Calu3 (cell line): ENCODE data around the gene PLIN3. TPM values are rescaled to one million over a fixed set of nuclear protein-coding genes. Genes with fewer than 3 reads are reported as not detected.

Experiments
- BruUV-seq: library from RNA; stranded (reverse); fragments of 400-500 nt; replicated peaks from 2 replicates; lab custom pipeline; 2021; lab: Mats Ljungman, UMichigan
- CTCF ChIA-PET: fragments of 300-600 bp; sonication (Branson Sonifier 250); formaldehyde crosslinking; loops from one replicate; lab custom pipeline; 2022; ENCODE audit warnings: antibody characterized with exemption; lab: Charles Lee
- DNase-seq: peaks from one replicate; pipeline ENCODE4 v3.0.0; 2022
- H3K27ac Mint-ChIP-seq: one replicate; pipeline ENCODE4 v1.8.0; 2022; ENCODE audit warnings: mixed read lengths; ENCODE audit not compliant: unreplicated experiment
- H3K27me3 Mint-ChIP-seq: one replicate; pipeline ENCODE4 v1.8.0; 2022; ENCODE audit warnings: mixed read lengths; ENCODE audit not compliant: unreplicated experiment
- H3K36me3 Mint-ChIP-seq: one replicate; pipeline ENCODE4 v1.8.0; 2022; ENCODE audit warnings: mild to moderate bottlenecking, moderate library complexity, mixed read lengths; ENCODE audit not compliant: insufficient read depth, unreplicated experiment
- H3K4me1 Mint-ChIP-seq: one replicate; pipeline ENCODE4 v1.8.0; 2022; ENCODE audit warnings: mild to moderate bottlenecking, low read depth, mixed read lengths; ENCODE audit not compliant: unreplicated experiment
- H3K4me3 Mint-ChIP-seq: one replicate; pipeline ENCODE4 v1.8.0; 2022; ENCODE audit warnings: mild to moderate bottlenecking, low read depth, moderate library complexity, mixed read lengths; ENCODE audit not compliant: unreplicated experiment
- H3K9me3 Mint-ChIP-seq: one replicate; pipeline ENCODE4 v1.8.0; 2022; ENCODE audit warnings: low read depth, mixed read lengths; ENCODE audit not compliant: unreplicated experiment
- intact Hi-C: fragments of 100-400 bp; cut with micrococcal nuclease; formaldehyde crosslinking; loops from one replicate; pipeline ENCODE4 v1.10.0; 2022; ENCODE audit not compliant: unreplicated experiment
- total RNA-seq: library from RNA; stranded (reverse); gene quantifications from 2 replicates; pipeline ENCODE4 v1.2.3, GENCODE V29; 2022
- TF ChIP-seq, protein P1 (sequence below): fragments of 200-600 bp; IDR thresholded peaks from one replicate; pipeline ENCODE4 v1.8.0; 2022; ENCODE audit warnings: antibody characterized with exemption; ENCODE audit not compliant: unreplicated experiment

The PLIN3 gene
- total RNA-seq, 1 experiment from 2014 or later = 43.7 TPM

- Mint-ChIP-seq H3K36me3 (peaks cover 34% of the 10 kb centered on the region), H3K4me3 (peak within 1 kb of the TSS; percentile 77), H3K4me1 (no peaks in the 10 kb centered on the region), H3K9me3 (no peaks in the 10 kb centered on the region), H3K27me3 (peaks cover 1% of the 10 kb centered on the region), H3K27ac (peak within 1 kb of the TSS; percentile 76)
- DNase-seq = peak; percentile 95
- CTCF ChIA-PET = interaction anchor here (0.6 to 2.1 kb wide), 19 partner anchors 9 to 386 kb away, joined by 3 to 32 read pairs (median 4); partner anchors contain the start of gene ARRDC5
- intact Hi-C loops = no loop called here
- TF ChIP-seq, protein P1, sequence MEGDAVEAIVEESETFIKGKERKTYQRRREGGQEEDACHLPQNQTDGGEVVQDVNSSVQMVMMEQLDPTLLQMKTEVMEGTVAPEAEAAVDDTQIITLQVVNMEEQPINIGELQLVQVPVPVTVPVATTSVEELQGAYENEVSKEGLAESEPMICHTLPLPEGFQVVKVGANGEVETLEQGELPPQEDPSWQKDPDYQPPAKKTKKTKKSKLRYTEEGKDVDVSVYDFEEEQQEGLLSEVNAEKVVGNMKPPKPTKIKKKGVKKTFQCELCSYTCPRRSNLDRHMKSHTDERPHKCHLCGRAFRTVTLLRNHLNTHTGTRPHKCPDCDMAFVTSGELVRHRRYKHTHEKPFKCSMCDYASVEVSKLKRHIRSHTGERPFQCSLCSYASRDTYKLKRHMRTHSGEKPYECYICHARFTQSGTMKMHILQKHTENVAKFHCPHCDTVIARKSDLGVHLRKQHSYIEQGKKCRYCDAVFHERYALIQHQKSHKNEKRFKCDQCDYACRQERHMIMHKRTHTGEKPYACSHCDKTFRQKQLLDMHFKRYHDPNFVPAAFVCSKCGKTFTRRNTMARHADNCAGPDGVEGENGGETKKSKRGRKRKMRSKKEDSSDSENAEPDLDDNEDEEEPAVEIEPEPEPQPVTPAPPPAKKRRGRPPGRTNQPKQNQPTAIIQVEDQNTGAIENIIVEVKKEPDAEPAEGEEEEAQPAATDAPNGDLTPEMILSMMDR = peak; percentile 82
- BruUV-seq = no TSS peak
These were observed 76.1 kb downstream of the PLIN3 start, which contains the start of gene FEM1A for GRCh38 chr19:4791183-4792018. Gene FEM1A, plus strand, starts transcription at chr19:4791734. Its CDS starts 121 bp downstream, at chr19:4791855.

Other genes starting within 250 kb of the PLIN3 start
- 4.3 and 5.3 TPM in 2 replicates for gene TNFAIP8L1, start 228.2 kb downstream of the PLIN3 start, total RNA-seq
- 77.1 and 81.2 TPM in 2 replicates for gene MYDGF, start 197.3 kb downstream of the PLIN3 start, total RNA-seq
- gene DPP9, start 143.8 kb downstream of the PLIN3 start, total RNA-seq = 52.2 and 59.2 TPM in 2 replicates
- gene FEM1A, start 75.9 kb downstream of the PLIN3 start, total RNA-seq = 8.8 and 10.2 TPM in 2 replicates
- 13.5 and 15.8 TPM in 2 replicates for gene TICAM1, start 36.0 kb downstream of the PLIN3 start, total RNA-seq
- gene ARRDC5, start 35.2 kb upstream of the PLIN3 start, total RNA-seq = not detected in 2 replicates
- gene UHRF1, start 41.8 kb upstream of the PLIN3 start, total RNA-seq = 41.0 and 45.2 TPM in 2 replicates
- 13.9 and 15.2 TPM in 2 replicates for gene KDM4B, start 101.4 kb upstream of the PLIN3 start, total RNA-seq